Fibroblast of skin of abdomen (primary cell): ENCODE results near the gene STMP1. TPM values are rescaled to one million over a fixed set of nuclear protein-coding genes. Genes with fewer than 3 reads are reported as not detected.
"Not testable (repeated sequence)": the region's sequence is repeated elsewhere in the genome, so short reads cannot be mapped to it uniquely, and the experiment has no call there.

Source experiments
- DNase-seq: peaks from one replicate; pipeline ENCODE4 v3.0.0-alpha.2; 2013
- polyA plus RNA-seq, 2 experiments: library from polyadenylated mRNA; unstranded; fragments of 120-200 nt; gene quantifications; one replicate each; pipeline ENCODE4 v1.2.1, GENCODE V29; 2013; ENCODE audit not compliant: insufficient read length in 2 of 2

Gene STMP1
- 49.0 TPM for polyA plus RNA-seq (2013, experiment 1 of 2; ENCODE audit: insufficient read length)
- polyA plus RNA-seq (2013, experiment 2 of 2; ENCODE audit: insufficient read length): 49.0 TPM

GRCh38 chr7:135662373-135663114 is at the start of gene STMP1:
Gene STMP1 (plus strand): TSS chr7:135662514.
- DNase-seq: peak; percentile 96

GRCh38 chr7:135616136-135616535 is 46.2 kb upstream of the STMP1 start:
- no peak for DNase-seq

GRCh38 chr7:135617781-135618180 is 44.5 kb upstream of the STMP1 start:
- DNase-seq: no peak

GRCh38 chr7:135618510-135618909 is 43.8 kb upstream of the STMP1 start:
- no peak for DNase-seq

GRCh38 chr7:135620447-135620846 is 41.9 kb upstream of the STMP1 start:
- DNase-seq: no peak

- DNase-seq: peak; percentile 87
Measured at GRCh38 chr7:135620980-135621850, 41.1 kb upstream of the STMP1 start.

GRCh38 chr7:135634191-135634878 is 28.0 kb upstream of the STMP1 start:
- no peak for DNase-seq

GRCh38 chr7:135639690-135640089 is 22.6 kb upstream of the STMP1 start:
- not testable (repeated sequence) for DNase-seq

GRCh38 chr7:135644154-135644553 is 18.2 kb upstream of the STMP1 start:
- no peak for DNase-seq

- DNase-seq: no peak
Measured at GRCh38 chr7:135644729-135645128, 17.6 kb upstream of the STMP1 start.

- DNase-seq: peak; percentile 43
Measured at GRCh38 chr7:135645296-135645904, 16.9 kb upstream of the STMP1 start.

GRCh38 chr7:135647755-135648154 is 14.6 kb upstream of the STMP1 start:
- DNase-seq: no peak

GRCh38 chr7:135648235-135648634 is 14.1 kb upstream of the STMP1 start:
- no peak for DNase-seq

GRCh38 chr7:135650831-135651573 is 11.3 kb upstream of the STMP1 start:
- DNase-seq: peak; percentile 93

GRCh38 chr7:135653340-135654080 is 8.8 kb upstream of the STMP1 start:
- no peak for DNase-seq

GRCh38 chr7:135658564-135658963 is 3.8 kb upstream of the STMP1 start:
- DNase-seq: no peak

GRCh38 chr7:135659159-135659846 is 3.0 kb upstream of the STMP1 start:
- DNase-seq: no peak

GRCh38 chr7:135661311-135662122 is 797 bp upstream of the STMP1 start:
- DNase-seq: no peak

GRCh38 chr7:135662123-135662372 is 266 bp upstream of the STMP1 start:
- no peak for DNase-seq
